ENCODE measurements around the gene AKAP9.

DNA sequence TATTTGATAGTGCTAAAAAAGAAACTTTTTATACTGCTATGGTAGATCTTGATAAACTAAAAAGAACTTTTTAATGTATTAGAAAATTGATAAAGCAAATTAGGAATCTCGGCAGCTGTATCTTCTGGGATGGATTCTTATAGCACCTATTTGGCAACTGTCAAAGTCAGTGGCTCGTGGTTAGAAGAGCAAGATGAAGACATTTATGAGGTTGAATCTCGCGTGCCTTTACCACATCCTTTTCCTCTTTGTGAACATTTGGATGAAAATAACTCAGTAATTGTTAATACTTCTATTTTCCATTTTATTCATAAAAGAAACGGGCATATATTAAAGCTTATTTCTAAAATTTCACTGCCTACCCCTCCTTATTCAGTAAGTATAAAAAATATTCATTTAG lies 117.4 kb downstream of the AKAP9 start:
- no peak for TF ChIP-seq POLR2AphosphoS5 (IDR thresholded peaks at IDR 0.05; ENCODE audit: low read depth)
- TF ChIP-seq, protein P1, sequence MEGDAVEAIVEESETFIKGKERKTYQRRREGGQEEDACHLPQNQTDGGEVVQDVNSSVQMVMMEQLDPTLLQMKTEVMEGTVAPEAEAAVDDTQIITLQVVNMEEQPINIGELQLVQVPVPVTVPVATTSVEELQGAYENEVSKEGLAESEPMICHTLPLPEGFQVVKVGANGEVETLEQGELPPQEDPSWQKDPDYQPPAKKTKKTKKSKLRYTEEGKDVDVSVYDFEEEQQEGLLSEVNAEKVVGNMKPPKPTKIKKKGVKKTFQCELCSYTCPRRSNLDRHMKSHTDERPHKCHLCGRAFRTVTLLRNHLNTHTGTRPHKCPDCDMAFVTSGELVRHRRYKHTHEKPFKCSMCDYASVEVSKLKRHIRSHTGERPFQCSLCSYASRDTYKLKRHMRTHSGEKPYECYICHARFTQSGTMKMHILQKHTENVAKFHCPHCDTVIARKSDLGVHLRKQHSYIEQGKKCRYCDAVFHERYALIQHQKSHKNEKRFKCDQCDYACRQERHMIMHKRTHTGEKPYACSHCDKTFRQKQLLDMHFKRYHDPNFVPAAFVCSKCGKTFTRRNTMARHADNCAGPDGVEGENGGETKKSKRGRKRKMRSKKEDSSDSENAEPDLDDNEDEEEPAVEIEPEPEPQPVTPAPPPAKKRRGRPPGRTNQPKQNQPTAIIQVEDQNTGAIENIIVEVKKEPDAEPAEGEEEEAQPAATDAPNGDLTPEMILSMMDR (IDR thresholded peaks at IDR 0.05; ENCODE audit: insufficient read depth, low read length), result no peak

All from HL-60 (cell line).